Stimulated activated memory B cell treated with anti-CD40 and anti-IgM and Interleukin-4, amounts not matched to agents 10 μg/mL and 1 μg/mL and 100 μg/mL, for 72 hours (primary cell): ENCODE data around the gene HIF3A.
"Not testable (repeated sequence)": the region's sequence is repeated elsewhere in the genome, so short reads cannot be mapped to it uniquely, and the experiment has no call there.

Experiments used
- ATAC-seq: fragments of 150-1000 bp; cut with Tn5 transposase; 2 replicates; pipeline ENCODE4 v1.10.0; 2021
- H3K27ac Mint-ChIP-seq: one replicate; pipeline ENCODE4 v1.8.0; 2022; ENCODE audit warnings: mild to moderate bottlenecking, mixed read lengths
- H3K27me3 Mint-ChIP-seq: one replicate; pipeline ENCODE4 v1.8.0; 2022; ENCODE audit warnings: mixed read lengths
- H3K36me3 Mint-ChIP-seq: one replicate; pipeline ENCODE4 v1.8.0; 2022; ENCODE audit warnings: mixed read lengths
- H3K4me1 Mint-ChIP-seq: one replicate; pipeline ENCODE4 v1.8.0; 2022; ENCODE audit warnings: mixed read lengths
- H3K4me3 Mint-ChIP-seq: one replicate; pipeline ENCODE4 v1.8.0; 2022; ENCODE audit warnings: mild to moderate bottlenecking, moderate library complexity, mixed read lengths
- H3K9me3 Mint-ChIP-seq: one replicate; pipeline ENCODE4 v1.8.0; 2022; ENCODE audit warnings: mixed read lengths

The HIF3A gene

DNA sequence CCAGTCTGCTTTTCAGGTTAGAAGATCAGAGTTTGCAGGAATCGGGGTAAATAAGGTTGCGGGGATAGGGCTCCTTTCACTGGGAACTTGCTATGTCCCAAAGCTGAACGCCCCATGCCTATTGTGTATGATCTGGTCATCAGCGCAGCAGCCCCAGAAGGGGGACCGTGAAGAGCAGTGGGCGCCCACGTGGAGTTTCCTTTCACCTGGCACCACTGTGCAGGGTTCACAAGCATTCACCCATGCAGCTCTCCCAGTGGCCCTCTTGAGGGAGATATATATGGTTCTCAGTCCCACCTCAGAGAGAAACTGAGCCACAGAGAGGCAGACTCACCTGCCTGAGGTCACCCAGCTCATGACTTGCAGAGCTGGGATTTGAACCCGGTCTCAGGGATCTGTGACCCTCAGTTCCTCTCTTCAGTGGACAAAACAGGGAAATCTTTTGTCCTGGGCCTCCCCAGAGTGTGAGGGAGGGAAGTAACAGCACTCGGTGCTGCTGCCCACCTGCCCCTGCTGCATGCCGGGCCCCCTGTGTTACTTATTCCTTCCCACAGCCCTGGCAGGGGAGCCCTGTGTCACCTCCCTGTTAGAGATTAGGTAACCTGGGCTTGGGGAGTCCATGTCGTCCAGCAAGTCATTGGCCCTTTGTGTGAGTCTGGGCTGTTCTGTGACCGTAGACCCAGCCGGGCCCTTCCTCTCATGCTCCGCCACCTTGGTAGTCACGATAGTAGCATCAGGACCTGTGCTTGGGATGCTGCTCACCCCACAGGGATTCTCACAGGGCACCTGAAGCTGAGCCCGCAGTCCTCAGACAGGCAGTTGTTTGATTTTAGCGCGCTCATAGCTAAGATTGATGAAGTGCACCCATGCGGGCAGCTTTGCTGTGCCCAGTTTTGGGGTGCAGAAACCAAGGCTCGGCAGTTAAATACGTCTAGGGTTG is 78.0 kb downstream of the HIF3A start:
- no peaks in the 10 kb centered on the region for H3K27me3 Mint-ChIP-seq
- ATAC-seq: no peak
- H3K27ac Mint-ChIP-seq: no peak overlapping the region
- no peak overlapping the region for H3K4me3 Mint-ChIP-seq
- H3K4me1 Mint-ChIP-seq: peaks cover 20% of the 10 kb centered on the region
- peaks cover 62% of the 10 kb centered on the region for H3K36me3 Mint-ChIP-seq
- H3K9me3 Mint-ChIP-seq: no peaks in the 10 kb centered on the region

DNA sequence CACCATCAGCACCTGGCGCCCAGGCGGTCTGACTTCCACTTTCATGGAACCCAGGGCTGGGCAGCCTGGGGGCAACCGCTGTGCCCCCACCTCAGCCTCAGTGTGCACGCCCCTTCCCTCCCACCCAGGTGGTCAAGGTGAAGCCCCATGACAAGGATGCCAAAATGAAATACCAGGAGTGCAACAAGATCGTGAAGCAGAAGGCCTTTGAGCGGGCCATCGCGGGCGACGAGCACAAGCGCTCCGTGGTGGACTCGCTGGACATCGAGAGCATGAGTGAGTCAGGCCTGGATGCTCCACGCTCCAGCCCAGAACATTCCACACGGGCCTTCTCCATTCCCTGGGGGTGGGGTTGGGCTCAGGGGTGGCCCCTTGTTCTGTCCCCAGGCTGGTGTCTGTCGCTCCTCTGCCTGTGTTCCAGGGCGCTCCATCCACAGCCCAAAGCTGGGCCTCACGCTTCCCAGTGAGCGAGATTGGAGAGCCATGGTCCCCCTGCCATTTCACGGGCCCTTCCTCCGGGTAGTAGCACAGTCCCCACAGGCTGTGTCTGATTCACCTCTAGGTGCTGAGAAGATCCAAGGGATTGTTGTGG is 78.7 kb downstream of the HIF3A start:
- not testable (repeated sequence) for H3K4me3 Mint-ChIP-seq, H3K27ac Mint-ChIP-seq, H3K27me3 Mint-ChIP-seq, ATAC-seq, H3K9me3 Mint-ChIP-seq
- Mint-ChIP-seq H3K36me3 (peaks cover 67% of the 10 kb centered on the region), H3K4me1 (peaks cover 25% of the 10 kb centered on the region)

DNA sequence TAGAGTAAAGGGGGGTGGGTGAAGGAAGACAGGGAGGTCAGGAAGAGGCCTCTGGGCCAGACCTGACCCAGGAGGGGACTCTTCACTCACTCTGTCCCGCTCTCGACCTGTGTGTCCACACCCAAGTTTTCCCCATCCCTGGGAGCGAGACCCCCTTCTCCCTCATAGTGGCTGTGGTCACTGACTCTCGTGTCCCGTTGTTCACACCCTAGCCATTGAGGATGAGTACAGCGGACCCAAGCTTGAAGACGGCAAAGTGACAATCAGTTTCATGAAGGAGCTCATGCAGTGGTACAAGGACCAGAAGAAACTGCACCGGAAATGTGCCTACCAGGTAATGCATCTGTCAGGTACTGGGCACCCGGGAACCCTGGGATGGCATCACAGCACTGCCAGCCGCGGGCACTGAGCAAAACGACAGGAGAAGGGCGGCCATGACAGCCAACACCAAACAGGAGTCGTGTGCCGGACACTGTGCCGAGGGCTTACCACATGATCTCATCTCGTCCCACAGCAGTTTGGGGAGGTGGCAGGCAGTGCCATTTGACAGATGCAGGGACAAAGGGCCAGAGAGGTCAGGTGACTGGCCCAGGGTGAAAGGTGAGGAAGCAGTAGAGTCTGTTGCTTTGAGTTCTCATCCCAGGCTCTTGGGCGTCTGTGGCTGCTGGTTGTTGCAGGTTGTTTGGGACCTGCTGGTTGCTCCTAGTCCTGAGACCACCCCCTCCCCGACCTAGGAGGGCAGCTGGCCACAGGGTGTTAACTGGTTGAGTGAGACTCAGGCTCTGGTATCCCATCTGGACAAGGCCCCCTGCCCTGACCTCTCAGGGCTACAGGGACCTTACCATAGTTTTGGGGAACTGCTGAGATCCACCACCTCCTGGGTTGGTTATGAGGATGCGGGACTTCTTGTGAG is 79.7 kb downstream of the HIF3A start:
- no peaks in the 10 kb centered on the region for H3K27me3 Mint-ChIP-seq
- no peak overlapping the region for H3K4me3 Mint-ChIP-seq
- no peak for ATAC-seq
- H3K4me1 Mint-ChIP-seq: peaks cover 22% of the 10 kb centered on the region
- no peaks in the 10 kb centered on the region for H3K9me3 Mint-ChIP-seq
- peaks cover 67% of the 10 kb centered on the region for H3K36me3 Mint-ChIP-seq
- no peak overlapping the region for H3K27ac Mint-ChIP-seq

GRCh38 chr19:46378268-46378667 is 81.4 kb downstream of the HIF3A start:
- Mint-ChIP-seq H3K9me3 (no peaks in the 10 kb centered on the region), H3K27me3 (no peaks in the 10 kb centered on the region), H3K4me1 (peaks cover 17% of the 10 kb centered on the region), H3K4me3 (no peak overlapping the region), H3K27ac (no peak overlapping the region), H3K36me3 (peaks cover 77% of the 10 kb centered on the region)
- no peak for ATAC-seq

DNA sequence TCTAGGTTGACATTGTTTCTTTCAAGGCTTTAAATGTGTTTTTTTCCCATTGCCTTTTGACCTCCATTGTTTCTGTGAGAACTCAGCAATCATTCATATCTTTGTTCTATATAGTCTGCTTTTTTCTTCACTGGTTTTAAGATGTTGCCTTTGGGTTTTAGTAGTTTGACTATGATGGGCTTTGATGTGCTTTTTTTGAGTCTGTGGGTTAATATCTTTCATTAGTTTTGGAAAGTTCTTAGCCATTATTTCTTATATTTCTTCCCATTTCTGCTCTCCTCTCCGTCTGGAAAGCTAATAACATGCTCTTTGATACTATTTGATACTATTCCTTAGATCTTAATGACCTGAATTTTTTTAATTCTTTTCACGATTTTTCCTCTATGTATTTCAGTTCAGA is 83.8 kb downstream of the HIF3A start:
- Mint-ChIP-seq H3K36me3 (peaks cover 90% of the 10 kb centered on the region), H3K27me3 (no peaks in the 10 kb centered on the region), H3K27ac (peak overlapping the region; percentile 0), H3K4me1 (peaks cover 17% of the 10 kb centered on the region), H3K9me3 (no peaks in the 10 kb centered on the region), H3K4me3 (no peak overlapping the region)
- ATAC-seq: no peak

- Mint-ChIP-seq H3K27ac (peak overlapping the region; percentile 0), H3K4me3 (no peak overlapping the region), H3K27me3 (no peaks in the 10 kb centered on the region)
Observed at GRCh38 chr19:46381346-46381745, 84.5 kb downstream of the HIF3A start.

DNA sequence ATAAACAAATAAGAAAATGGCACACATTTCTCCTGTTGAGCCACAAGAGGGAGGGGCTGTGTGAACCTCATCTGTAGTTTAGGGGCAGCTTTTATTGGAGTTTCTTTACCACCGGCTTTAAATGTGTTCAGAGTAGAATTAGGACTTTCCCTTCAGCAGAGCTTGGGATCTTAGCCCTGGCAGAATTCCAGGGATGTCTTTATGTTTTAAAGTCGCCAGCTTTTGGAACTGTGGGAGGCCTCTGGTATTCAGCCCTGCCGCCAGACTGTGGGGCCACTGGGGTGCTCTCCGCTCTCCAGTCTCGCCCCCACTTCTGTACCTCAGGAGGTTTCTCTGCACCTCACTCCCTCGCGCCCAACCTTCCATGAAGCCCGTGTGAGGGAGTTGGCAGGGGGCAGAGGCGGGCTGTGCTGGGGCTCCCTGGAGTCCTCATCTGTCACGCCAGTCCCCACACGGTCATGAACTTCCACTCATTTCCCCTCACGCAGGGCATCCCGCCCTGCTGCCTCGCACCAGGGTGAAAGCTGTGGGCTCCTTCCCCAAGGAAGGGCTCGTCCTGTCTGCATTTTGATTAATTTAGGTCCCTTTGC is 85.0 kb downstream of the HIF3A start:
- no peaks in the 10 kb centered on the region for H3K9me3 Mint-ChIP-seq
- H3K4me1 Mint-ChIP-seq: peaks cover 17% of the 10 kb centered on the region
- H3K4me3 Mint-ChIP-seq: no peak overlapping the region
- no peak for ATAC-seq
- no peaks in the 10 kb centered on the region for H3K27me3 Mint-ChIP-seq
- peaks cover 86% of the 10 kb centered on the region for H3K36me3 Mint-ChIP-seq
- H3K27ac Mint-ChIP-seq: no peak overlapping the region

More at GRCh38 chr19:46381346-46381745, 84.5 kb downstream of the HIF3A start:
- ATAC-seq: no peak
- Mint-ChIP-seq H3K36me3 (peaks cover 88% of the 10 kb centered on the region), H3K4me1 (peaks cover 17% of the 10 kb centered on the region), H3K9me3 (no peaks in the 10 kb centered on the region)

DNA sequence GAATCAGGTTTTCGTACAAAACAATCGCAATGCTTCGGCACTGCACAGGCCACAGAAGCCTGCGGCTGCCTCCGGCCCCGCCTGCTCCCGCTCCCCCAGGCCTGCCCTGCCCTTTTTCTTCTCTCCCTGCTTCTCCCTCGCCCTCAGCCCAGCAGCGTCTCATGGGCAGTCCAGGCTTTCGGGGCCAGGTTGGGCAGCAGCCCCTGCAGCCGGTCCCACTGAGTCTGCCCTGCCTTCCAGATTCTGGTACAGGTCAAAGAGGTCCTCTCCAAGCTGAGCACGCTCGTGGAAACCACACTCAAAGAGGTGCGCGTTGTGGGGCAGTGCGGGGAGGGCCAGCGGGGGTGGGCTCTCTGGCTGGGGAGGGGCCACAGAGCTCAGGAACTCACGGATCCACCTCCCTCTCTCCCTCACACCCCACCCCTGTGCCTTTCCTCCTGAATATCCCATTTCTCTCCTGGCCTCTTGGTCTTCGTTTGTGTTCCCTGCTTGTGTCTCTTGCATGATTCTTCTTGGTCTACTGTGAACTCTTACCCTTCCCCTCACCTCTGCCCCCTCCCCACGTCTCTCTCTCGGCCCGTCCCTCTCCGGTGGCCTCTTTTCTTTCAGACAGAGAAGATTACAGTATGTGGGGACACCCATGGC is 86.5 kb downstream of the HIF3A start:
- no peak for ATAC-seq
- Mint-ChIP-seq H3K36me3 (peaks cover 86% of the 10 kb centered on the region), H3K27me3 (no peaks in the 10 kb centered on the region), H3K9me3 (no peaks in the 10 kb centered on the region), H3K4me3 (no peak overlapping the region), H3K4me1 (peaks cover 17% of the 10 kb centered on the region), H3K27ac (no peak overlapping the region)

DNA sequence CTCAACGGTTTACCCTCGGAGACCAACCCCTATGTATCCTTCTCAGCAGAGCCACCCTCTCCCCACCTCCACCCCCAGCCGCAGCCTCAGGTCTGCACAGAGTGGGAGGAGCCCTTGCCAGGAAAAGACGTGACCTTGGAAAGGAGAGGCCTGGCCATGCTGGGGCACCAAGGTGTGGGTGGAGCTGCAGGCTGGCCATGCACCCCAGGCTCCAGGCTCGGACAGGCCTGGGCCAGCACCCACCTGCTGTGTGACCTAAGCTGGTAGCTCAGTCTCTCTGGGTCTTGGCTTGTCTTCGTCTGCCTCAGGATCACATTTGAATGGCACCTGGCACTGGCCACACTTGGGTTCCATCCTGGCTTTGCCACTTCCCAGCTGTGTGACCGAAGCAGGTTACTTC is 87.0 kb downstream of the HIF3A start:
- Mint-ChIP-seq H3K9me3 (no peaks in the 10 kb centered on the region), H3K4me3 (no peak overlapping the region), H3K27me3 (no peaks in the 10 kb centered on the region), H3K27ac (no peak overlapping the region), H3K36me3 (peaks cover 86% of the 10 kb centered on the region), H3K4me1 (peaks cover 17% of the 10 kb centered on the region)
- ATAC-seq: no peak

DNA sequence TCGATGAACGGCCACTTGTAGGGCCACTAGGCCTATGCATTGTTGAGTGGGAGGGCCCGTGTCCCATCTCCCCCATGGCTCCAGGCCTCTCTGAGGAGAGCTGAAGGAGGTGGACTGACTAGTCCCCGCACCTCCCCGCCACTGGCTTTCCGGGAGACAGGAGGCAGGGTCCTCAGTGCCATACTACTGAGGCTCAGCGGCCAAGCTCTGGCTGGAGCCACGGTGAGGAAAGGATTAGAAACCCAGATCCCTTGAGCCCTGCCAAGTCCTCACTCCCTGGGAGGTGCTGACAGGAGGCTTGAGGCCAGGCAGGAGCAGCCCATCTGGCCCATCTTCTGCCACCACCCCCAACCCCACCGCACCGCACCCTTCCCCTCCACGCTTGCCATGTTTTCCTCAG is 87.6 kb downstream of the HIF3A start:
- peaks cover 86% of the 10 kb centered on the region for H3K36me3 Mint-ChIP-seq
- no peaks in the 10 kb centered on the region for H3K27me3 Mint-ChIP-seq
- peaks cover 15% of the 10 kb centered on the region for H3K4me1 Mint-ChIP-seq
- ATAC-seq: no peak
- H3K4me3 Mint-ChIP-seq: no peak overlapping the region
- H3K27ac Mint-ChIP-seq: no peak overlapping the region
- H3K9me3 Mint-ChIP-seq: peaks cover 2% of the 10 kb centered on the region

- peaks cover 3% of the 10 kb centered on the region for H3K9me3 Mint-ChIP-seq
- H3K27ac Mint-ChIP-seq: no peak overlapping the region
- H3K27me3 Mint-ChIP-seq: no peaks in the 10 kb centered on the region
- ATAC-seq: no peak
- peaks cover 5% of the 10 kb centered on the region for H3K4me1 Mint-ChIP-seq
- no peak overlapping the region for H3K4me3 Mint-ChIP-seq
- H3K36me3 Mint-ChIP-seq: peaks cover 86% of the 10 kb centered on the region
Observed at GRCh38 chr19:46385636-46386035, 88.8 kb downstream of the HIF3A start.

DNA sequence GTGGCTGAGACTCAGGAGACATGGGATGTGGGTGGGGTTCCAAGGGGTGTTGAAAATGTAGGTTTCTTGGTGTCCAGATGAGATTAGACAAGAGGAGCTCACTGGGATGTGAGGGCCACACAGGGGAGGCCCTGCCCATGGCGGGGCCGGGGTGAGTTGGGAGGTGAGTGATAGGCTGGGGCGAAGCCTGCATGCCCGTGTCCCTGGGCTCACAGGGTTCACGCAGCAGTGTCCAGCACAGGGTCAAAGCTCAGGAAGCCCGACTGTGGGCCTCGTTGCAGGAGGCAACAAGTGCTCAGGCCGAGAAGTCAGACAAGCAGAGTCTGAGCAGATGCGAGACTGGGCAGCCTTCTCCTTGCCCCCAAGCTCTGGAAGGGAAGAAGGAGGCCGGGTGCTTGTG is 89.3 kb downstream of the HIF3A start:
- Mint-ChIP-seq H3K36me3 (peaks cover 83% of the 10 kb centered on the region), H3K4me3 (no peak overlapping the region), H3K27me3 (no peaks in the 10 kb centered on the region), H3K4me1 (no peaks in the 10 kb centered on the region), H3K9me3 (peaks cover 3% of the 10 kb centered on the region), H3K27ac (no peak overlapping the region)
- ATAC-seq: no peak

- peaks cover 83% of the 10 kb centered on the region for H3K36me3 Mint-ChIP-seq
- ATAC-seq: no peak
- H3K4me3 Mint-ChIP-seq: no peak overlapping the region
- H3K4me1 Mint-ChIP-seq: no peaks in the 10 kb centered on the region
- peaks cover 3% of the 10 kb centered on the region for H3K9me3 Mint-ChIP-seq
- H3K27me3 Mint-ChIP-seq: no peaks in the 10 kb centered on the region
- H3K27ac Mint-ChIP-seq: no peak overlapping the region
Observed at GRCh38 chr19:46386996-46387712, 90.3 kb downstream of the HIF3A start.

GRCh38 chr19:46387713-46388130 is 90.9 kb downstream of the HIF3A start:
- ATAC-seq: no peak
- Mint-ChIP-seq H3K27ac (no peak overlapping the region), H3K4me3 (no peak overlapping the region), H3K9me3 (peaks cover 3% of the 10 kb centered on the region), H3K36me3 (peaks cover 82% of the 10 kb centered on the region), H3K27me3 (no peaks in the 10 kb centered on the region), H3K4me1 (no peaks in the 10 kb centered on the region)
